Effector CD8-positive, alpha-beta T cell (primary cell): Measurements from ENCODE around the gene TANGO2.

Experiments
- DNase-seq: peaks from one replicate; lab custom pipeline; 2025; lab: John Stamatoyannopoulos, UW

Gene TANGO2

DNA sequence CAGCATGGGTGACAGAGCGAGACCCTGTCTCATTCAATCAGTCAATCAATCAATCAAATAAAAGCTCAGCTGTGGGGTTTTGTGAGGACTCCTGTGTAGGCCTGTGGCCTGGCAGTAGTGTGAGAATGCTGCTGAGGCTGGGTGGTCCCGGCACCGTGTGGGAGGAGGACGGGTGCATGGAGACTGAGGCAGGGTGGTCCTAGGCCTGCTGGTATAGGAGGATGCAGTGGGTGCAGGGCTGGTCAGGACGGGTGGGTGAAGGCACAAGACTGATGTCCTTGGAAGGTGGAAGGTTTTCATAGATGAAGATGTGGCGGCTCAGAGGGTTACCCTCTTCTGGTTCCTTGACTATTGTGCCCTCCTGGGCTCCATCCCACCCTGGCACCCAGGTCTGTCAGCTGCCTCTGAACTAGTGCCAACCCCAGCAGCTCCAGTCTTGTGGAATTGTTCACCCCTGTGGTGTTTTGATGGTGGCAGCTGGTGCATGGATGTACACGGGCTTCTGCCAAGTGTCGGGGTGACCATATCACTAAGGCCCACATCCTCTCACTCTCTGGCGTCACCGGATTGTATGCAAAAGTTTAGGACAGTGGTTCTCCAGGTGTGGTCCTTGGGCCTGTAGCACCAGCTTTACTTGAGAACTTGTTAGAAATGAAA is 23.7 kb downstream of the TANGO2 start:
- no peak for DNase-seq

DNA sequence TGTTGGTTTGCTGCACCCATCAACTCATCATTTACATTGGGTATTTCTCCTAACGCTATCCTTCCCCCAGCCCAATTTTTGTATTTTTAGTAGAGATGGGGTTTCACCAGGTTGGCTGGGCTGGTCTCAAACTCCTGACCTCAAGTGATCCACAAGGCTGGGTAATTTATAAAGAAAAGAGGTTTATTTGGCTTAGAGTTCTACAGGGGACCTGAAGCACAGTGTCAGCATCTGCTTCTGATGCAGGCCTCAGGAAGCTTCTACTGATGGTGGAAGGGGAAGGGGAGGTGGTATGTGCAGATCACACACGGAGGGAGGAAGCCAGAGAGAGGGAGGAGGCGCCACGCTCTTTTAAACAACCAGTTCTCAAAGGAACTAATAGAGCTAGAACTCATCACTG is 25.8 kb downstream of the TANGO2 start:
- DNase-seq, result no peak

GRCh38 chr22:20051927-20052308 is 31.0 kb downstream of the TANGO2 start:
- no peak for DNase-seq

- no peak for DNase-seq
These were observed 31.7 kb downstream of the TANGO2 start for GRCh38 chr22:20052309-20053259.

- no peak for DNase-seq
These were observed 32.6 kb downstream of the TANGO2 start for GRCh38 chr22:20053407-20054033.

DNA sequence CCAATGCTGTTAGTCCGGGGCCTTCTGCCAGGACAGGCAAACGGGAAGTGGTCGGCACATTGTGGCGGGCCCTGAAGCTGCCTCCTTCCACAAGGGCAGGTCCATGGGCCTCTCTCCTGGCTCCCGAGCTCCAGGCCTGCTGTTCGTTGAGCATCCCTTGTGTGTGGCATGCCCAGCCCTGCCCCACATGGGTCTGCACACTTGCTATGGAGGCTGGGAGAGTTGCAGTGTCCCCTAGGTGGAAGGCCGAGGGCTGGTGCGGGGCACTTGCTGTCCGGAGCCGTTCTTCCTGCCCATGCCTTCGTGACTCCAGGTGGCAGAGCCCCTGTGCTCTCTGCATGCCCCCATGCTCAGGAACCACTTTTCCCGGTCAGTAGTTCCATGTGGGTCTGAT is 33.1 kb downstream of the TANGO2 start:
- DNase-seq, result no peak

DNA sequence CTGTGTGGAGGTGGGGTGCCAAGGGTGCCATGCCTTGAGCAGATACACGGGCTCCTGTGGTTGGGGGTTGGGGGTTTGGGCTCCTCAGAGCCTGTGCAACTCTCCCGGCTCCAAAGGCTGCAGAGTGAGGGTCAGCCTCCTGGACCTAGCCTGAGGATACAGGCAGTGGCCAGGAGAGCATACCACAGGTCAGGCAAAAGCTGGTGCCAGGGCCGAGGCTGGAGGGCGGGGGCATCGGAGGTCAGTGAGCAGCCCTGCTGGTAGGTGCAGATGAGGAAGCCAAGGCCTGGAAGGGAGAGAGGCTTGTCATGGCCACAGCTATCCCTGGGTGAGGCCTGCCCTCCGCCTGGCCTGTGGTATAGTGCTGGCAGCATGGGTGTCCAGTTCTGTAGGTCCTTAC is 33.6 kb downstream of the TANGO2 start:
- DNase-seq, result no peak

GRCh38 chr22:20055144-20055543 is 34.2 kb downstream of the TANGO2 start:
- no peak for DNase-seq

DNA sequence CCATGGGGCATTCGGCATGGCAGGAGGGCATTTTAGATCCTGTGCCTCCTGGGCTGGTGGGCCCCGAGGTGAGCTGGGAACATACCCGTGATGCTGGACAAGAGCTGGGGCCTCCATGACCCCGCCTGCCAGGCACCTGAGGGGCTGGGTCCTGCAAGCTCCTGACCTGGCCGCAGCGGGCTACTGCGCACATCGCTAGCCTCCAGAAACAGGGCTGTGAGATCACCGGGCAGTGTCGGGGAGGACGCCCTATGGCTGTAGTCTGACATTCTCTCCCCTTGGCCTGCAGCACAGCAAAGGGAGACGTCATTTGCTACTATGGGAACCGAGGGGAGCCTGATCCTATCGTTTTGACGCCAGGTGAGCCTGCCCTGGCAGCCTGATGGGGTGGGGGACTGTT is 34.7 kb downstream of the TANGO2 start:
- no peak for DNase-seq

DNA sequence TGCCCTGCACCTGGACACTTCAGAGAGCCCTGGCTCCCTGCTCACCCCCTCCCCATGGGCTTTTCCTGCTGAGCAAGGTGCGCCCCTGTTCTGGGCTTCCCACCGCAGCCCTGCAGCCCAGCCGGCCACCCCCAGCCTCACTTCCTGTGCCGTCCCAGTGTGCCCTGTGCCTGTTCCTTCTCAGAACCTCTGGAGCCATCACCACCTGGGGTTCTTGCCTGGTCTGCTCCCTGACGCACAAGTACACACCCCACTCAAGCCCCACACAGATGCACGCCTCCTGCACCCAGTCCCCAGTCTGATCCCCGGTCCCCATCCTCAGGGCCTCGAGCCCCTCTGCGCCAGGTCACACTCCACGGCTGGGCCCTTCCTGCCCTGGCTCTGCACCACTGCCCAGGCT is 35.3 kb downstream of the TANGO2 start:
- no peak for DNase-seq

DNA sequence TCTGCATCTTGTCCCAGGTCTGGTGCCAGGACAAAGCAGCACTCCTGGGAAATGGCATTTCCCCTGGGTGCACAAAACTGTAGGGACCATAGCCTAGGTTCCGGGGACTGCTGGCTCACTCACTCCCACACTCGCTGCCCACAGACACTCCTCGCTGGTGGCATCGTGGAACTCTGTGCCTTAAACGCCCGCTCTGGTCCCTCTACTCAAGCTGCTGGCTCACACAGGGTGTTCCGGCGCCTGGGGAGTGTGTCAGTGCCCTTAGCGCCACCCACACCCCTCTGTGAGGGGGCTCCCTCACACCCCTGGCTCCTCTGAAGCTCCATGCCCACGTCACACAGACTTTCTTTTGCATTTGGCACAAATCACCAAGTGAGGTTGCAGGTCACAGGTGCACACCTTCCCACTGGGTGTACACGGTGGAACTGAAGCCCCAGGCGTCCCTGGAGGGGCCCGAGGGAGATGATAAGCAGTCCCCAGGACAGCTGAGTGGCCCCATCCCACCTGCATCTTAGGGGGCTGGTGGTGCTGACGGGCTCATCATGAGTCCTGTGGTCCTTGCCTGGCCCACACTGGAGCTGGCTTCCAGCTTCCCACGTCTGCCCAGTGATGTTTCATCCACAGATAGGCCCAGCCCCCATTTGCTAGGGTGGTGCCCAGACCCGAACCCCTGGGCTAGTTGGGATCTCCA is 35.9 kb downstream of the TANGO2 start:
- DNase-seq, result no peak

DNA sequence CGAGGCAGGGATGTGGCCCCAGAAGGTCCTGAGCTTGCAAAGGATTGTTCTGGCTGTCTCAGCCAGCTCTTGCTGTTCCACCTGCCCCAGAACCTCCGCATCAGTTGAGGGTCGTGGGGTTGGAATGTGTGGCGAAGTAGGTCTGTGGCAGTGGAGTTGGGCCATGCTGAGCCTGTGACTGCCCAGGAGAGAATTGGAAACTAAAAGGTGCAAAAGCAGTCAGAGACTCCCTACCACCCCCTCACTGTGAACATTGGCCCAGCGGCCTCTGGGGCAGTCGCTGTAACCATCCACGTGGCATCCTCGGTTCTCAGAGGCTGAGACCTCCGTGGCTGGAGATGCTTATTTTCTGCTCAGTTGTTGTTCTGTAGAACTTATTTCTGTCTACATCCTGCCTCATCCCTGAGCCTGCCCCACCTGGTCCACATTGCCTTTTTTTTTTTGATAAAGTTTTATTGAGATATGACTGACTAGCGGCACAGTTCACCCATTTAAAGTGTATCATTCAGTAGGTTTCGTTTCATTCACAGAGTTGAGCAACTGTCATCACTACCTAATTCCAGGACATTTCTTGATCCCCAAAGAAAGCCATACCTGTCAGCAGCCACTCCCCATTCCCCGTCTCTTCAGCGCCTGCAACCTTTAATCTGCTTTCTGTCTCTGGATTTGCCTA is 36.8 kb downstream of the TANGO2 start:
- DNase-seq, result no peak

DNA sequence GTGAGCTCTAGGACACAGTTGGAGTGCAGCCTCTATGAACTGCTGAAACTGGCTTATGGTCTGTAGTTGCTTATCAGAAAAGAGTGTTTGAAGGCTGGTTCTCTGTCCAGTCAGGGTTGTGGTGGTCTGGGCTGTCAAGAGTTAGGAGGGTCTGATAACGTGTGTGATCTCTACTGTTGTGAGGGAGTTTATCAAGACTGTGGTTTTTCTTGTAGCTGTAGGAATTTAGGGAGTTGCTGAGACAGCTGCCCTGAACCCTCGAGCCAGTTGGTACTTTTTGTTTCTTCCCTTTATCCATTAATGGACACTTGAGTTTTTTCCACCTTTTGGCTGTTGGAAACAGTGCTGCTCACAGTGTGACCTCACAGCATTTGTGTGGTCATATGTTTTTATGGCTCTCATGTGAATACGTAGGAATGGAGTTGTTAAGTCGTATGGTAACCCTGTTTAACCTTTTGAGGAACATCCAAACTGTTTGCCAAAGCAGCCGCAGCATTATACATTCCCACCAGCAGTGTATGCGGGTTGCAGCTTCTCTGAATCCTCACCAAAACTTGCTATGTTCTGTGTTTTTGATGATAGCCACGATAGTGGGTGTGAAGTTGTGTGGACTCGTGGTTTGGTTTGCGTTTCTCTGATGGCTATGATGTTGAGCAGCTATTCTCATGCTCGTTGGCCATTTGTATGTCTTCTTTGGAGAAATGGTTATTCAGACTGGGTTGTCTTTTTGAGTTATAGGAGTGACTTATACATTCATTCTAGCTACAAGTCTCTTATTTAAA is 38.3 kb downstream of the TANGO2 start:
- no peak for DNase-seq

DNA sequence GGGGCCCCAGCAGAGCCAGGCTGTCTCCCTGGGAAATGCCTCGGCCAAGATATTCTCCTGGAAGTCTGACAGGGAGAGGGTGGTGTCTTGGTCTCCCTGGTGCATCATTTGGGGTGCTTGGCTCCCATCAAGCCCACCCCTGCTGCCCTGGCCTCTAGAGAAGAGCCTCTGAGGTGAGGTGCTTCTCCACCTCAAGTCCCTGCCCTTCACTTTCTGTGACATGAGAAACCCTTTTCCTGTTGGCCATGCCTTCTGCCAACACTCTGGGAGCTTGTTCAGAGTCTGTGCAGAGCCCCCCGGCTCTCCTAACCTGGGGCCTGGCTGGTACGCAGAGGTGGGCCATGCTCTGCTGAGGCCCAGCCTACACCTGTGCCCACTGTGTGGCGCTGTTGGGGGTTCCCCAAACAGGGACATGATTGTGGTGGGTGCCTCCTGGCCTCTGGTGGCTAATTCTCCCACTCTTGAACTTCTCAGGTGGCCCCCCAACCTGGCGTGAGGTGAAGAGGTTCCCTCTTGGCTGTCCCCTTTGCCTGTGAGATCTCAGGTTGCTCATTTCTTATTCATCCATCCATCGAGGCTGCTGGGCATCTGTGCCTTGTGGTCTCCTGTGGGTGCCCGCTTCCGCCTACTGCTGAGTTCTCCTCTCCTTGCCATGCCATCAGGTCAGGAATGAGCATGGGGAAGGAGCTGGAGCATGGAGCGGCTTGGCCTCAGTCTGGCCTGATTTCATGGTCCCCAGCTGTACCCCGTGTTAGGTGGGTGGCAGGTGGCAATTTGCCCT is 40.0 kb downstream of the TANGO2 start:
- DNase-seq, result no peak

DNA sequence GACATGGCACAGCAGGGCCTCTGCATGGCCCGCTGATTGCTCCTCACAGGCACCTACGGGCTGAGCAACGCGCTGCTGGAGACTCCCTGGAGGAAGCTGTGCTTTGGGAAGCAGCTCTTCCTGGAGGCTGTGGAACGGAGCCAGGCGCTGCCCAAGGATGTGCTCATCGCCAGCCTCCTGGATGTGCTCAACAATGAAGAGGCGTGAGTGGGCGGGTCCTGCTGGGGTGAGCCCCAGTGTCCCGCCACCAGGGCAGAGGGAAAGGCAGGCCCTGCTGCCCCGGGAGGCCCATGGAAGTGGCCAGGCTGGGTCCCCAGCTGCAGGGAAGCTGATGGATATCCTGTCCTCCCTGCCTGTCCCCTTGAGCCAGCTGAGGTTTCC is 40.6 kb downstream of the TANGO2 start:
- DNase-seq, result no peak

DNA sequence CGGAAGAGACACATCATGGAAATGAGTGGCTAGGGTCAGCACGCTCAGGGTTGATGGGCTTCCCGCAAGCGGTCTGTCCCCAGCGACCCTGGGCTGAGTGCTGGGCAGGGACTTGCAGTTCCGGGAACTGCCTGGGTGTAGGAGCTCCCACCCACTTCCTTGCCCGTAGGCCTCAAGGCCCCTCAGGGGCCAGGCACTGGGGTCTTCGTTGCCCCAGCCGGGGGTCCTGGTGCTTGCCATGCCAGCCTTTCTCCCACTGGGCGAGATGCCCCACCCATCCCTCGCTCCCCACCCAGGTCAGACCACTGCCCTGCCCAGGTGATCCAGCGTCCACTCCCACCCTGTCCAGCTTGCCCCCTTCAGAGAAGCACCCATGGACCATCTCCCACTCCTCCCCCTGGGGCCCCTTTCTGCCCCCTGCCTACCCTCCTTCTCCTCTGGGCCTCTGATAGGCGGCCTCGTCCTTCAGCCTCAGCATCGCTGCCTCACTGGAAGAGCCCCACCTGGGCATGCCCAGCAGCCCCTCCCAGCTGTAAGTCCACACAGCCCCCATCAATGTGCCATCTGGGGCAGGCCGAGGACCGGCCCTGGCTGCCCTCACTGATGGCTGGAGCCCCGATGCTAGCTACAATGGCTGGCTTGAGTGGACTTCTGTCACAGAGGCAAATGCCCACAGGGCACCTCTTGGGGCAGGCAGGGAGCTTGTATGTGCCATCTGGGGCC is 41.3 kb downstream of the TANGO2 start:
- DNase-seq, result no peak

- no peak for DNase-seq
These were observed 41.8 kb downstream of the TANGO2 start for GRCh38 chr22:20062766-20063083.

DNA sequence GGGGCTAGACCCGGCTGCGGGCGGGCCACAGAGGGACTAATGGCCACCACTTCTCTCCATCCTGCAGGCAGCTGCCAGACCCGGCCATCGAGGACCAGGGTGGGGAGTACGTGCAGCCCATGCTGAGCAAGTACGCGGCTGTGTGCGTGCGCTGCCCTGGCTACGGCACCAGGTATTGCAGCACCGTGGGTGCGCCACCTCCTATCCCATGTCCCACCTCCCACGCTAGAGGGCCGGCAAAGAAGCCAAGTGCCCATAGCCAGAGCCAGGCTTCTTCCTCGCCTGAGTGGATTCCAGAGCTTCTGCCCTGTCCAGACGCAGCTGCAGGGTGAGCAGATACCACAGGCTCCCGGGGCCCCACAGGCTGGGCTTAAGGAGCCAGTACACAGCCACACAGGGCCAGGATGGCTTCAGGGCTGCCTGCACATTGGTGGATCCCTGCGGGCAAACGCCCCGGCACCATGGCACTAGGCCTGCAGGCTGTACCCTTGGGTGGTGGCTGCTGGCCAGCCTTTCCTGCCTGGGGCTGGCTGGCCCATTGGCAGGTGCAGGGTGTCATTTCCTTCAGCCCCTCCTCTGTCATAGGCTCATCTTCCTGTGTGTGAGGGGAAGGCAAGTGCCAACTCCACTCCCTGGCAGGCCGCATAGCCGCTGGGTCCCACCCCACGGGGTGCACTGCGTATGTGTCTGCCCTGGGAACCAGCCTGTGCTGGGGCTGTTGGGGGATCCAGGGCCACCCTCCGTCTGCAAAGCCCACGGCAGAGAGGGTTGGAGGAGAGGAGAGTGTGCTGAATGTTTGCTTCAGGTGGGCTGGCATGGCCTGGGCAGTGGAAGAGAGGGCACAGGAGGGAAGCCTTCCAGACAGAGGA is 42.6 kb downstream of the TANGO2 start:
- no peak for DNase-seq

- DNase-seq, result no peak
These were observed 43.2 kb downstream of the TANGO2 start for GRCh38 chr22:20064140-20064480.
